CD4-positive, alpha-beta T cell treated with Interleukin-15 for 4 hours (primary cell): ENCODE results near the gene PAPPA.

Experiments used
- DNase-seq: peaks from one replicate; pipeline ENCODE4 v3.0.0-alpha.2; 2020; ENCODE audit warnings: low spot score

PAPPA gene

DNA sequence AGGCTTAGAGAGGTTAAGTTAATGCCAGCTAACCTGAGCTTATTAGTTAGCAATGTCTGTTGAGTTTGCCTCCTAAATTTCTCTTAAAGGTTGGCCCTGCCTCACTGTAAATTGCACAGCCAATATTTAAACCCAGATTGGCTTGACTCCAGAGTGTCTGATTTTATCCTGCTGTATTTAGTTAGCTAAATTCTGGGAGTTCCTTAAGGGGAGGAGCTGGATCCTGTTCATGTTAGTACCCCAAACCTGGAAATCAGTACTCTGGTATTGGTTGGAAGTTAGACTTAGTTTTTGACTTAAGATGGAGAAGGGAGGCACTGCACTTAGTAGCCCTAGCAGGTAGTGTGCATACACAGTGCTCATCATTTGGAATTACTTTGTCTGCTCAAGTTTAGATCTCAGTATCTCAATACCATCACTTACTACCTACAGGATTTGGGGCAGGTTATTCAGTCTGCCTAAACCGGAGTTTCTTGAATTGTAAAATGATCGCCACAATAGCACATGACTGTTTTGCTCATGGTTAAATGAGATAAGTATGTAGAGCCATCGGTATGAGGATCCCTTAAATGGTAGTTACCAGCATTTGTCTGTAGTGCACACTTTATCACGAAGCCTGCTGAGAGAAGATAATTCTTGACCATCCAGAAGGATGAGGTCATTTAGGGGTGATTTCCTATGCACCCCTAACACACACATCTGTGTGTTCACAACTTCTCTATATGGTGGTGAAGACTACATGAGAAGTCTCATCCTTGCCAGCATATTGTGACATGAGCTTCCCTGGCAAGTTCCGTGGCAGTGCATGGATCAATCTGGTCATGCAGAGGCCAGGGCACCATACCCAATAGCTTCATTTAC lies 268.8 kb downstream of the PAPPA start:
- no peak for DNase-seq

DNA sequence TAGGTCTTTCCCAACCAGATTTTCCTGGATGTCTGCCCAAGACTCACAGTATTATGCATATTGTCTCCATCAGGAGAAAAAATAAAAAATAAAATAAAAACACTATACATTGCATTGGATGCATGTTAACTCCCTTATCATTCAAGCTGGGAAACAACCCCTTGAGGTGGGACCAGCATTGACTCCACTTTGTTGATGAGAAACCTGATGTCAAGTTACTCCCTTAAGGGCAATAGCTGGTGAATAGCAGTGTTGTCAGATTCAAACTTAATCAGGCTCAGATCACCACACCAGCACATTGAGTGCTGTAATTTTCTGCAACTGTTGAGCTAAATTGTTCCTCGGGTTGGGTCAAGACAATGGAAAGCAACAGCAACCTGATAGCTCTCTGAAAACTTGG lies 269.6 kb downstream of the PAPPA start:
- DNase-seq = no peak

DNA sequence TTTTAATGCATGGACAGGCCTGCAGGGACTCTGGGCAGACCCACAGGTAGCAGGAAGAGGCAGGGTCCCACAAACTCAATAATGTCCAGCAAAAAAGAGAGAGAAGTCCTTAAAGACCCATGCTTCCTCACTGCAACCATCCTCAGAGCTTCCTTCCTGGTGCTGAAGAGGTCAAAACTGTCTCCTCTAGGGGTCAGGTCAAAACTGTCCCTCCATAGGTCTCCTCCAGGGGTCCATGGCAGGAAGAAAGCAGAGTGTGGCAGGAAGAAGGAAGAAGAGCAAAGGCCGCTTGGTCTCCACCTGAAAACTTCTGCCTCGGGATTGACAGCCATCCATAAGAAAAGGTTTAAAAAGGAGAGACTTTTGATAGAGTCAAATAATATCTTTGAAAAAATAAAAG lies 271.7 kb downstream of the PAPPA start:
- DNase-seq = no peak

DNA sequence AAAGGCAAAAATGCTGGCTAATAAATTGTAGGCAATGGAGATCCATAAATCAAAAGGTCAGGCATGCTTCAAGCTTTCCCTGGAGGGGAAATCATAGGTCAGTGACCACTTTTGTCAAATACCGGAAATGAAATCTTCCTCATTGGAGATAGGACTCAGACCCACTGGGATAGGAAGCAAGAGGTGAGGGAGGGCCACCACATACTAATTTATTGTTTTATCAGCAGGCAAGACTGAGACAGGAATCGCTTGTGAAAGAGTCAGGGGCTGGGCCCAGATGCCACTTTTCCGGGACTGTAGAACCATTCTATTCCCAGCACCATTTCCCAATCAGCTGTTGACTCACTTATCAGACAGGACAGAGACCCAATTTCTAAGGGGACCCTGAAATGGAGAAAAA lies 277.3 kb downstream of the PAPPA start:
- DNase-seq = no peak

DNA sequence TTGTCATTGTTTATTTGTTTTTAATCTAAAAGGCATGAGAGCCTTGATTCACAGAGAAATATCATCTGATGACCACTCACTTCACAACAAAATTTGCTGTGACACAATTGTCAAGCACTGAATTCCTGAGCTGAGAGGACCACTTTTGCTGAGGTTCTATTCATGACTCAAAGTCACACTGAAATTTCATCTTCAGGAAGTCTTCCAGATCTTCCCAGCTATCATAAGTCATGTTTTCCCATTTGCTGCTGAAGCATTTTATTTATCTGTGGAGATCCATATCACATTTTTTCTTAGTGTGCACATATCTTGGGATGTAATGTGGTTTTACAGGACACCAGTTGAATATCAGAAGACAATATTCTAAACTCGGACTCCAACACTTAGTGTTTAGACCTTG lies 278.5 kb downstream of the PAPPA start:
- DNase-seq = no peak

DNA sequence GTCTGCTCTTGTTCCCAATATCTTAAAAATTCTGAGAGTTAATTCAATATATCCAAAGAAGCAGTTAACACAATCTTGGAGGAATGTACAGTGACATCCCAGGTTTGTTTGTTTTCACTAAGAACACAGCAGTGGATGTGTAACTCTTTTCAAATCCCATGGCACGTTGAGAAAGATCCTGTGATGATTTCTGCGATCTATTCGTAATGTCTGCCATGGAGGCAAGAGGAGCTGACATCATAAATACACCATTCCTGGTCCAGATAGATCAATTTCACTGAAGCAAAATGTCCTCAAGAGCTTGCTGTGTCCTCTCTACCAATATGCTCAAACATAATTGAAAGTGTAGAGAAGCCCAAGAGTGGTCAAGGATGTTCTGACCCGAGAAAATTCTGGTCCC lies 280.7 kb downstream of the PAPPA start:
- DNase-seq = no peak

DNA sequence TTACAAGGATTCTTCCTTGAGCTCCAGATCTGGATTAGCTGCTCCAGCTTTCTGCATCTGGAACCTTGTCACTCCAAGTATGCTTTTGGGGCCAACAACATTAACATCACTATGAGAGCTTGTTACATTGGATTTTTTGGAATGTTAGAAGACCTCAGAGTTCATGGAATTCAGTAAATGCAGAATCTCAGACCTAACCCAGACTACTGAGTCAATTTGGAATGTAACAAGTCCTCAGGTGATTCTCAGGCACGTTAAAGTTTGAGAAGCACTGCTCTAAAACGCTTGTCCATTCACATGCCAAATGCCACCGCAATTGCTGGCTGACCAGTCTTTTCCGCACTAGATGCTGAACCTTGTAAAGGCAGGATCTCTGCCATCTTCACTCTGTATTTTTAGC lies 282.1 kb downstream of the PAPPA start:
- DNase-seq = no peak

DNA sequence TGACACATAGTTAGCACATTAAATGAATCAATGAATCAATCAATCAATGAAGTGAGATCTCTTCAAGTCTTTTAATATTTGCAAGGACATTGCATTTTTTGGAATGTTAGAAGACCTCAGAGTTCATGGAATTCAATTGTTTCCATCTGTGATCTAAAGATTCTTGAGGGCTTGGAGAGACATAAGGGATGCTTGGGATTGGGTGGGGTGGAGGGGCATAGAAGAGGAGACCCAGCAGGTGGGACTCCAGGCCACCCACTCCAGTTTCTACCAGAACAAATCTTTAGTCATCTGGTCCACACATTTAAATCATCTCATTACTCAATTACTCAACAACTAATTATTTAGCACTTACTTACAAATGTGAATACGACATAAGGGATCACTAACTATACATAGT lies 282.5 kb downstream of the PAPPA start:
- DNase-seq = no peak

DNA sequence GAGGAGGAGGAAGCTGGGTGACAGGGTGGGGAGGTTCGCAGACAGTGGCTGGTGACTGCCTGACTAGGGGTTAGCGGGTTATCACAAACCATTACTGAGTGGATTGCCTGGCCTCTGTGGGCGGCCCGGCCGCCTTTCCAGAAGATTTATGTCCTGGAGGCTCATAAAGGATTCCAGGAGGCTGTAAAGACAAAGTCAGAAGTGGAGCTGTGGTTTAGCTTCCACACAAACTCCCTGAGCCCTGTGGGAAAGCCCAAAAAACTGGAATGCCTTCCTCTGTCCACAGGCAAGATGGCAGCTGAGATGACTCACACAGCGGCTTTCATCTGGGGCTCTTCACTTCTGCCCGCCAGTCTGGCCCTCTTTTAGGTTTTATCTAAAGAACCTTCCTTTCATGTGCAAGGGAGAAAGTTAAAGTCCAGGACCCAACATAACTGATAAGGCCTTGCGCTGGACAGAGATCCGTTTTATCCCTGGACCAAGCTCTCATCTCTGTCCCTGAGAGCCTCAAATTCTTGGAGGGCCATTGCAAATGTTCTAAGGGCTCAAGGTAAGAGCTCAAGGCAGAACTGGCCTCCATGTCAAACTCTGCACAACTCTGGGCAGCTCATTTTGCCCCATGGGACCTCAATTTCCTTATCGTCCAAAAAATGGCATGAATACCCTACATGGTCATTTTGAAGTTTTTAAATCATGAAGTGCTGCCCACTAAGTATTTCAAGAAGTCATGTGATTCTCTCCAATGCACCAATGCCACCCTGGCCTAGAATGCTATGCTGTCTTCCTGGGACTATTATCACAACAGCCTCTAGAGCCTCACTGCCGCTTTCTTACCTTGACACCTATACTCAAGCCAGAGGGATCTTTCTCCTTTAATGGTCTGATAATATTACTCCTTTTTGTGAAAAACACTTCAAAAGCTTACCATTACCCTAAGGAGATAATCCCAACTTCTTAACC lies 284.1 kb downstream of the PAPPA start:
- no peak for DNase-seq

DNA sequence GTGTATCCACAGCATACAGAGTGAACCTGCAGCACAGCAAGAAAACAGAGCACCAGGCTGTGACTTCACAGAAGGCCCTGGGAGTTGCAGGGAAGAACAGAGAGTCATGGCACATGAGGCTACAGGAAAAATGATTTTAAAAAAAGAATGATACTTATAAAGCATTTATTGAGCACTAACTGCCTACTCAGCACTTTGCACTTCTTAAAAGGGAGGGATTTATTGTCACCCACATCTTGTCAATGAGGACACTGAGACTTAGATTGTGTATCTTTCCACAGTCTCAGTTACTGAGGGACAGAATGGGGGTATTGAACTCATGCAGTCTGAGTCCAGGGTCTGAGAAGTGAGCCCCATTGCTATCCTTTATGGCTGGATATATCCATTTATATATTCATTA lies 288.9 kb downstream of the PAPPA start:
- no peak for DNase-seq

DNA sequence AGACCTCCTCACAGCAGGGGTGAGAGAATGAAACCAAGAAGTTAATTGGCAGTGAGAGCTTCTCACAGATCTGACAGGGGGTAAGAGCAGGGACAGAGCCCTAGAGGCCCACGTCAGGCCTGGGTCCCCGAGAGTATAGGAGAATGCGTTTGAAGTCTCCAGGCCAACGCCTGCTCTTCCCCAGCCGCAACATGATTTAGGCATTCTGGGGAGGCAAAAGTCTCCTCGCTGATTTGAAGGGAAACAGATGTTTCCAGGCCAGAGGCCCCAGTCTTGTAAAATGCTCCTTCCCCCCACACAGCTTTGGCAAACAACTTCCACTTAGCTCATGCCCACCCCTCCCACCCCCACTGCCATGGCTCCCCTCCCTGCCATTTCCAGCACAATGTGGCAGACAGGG lies 294.3 kb downstream of the PAPPA start:
- no peak for DNase-seq

DNA sequence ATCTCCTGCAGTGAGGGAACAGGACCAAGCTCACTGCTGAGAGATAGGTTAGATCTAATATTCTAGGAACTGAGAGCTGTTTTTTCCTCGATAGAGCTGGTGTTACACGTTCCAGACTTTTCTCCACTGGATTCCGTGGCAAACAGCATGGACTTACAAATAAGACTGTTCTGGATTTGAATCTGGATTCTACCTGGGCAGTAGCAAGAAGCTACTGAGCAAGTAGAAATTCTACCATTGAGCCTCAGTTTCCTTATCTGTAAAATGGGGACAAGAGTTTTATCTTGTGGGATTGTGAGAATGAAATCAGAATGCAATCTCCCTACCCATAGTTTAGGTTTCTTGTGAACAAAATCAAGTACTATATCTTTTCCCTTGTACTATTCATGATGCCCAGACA lies 294.8 kb downstream of the PAPPA start:
- DNase-seq = no peak

DNA sequence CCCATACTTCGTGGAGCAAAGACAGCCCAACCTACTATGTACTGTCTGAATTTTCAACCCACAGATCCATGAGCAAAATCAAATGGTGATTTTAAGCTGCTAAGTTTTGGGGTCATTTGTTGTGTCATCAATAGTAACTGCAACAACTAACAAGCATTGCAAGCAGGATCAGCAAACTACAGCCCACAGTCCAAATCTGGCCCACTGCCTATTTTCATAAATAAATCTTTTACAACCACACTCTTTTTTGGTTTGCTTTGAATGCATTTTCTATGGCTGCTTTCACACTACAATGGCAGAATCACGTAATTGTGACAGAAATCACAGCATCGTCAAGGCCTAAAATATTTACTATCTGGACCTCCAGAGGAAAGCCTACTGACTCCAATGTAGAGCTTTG lies 296.4 kb downstream of the PAPPA start:
- DNase-seq = no peak

DNA sequence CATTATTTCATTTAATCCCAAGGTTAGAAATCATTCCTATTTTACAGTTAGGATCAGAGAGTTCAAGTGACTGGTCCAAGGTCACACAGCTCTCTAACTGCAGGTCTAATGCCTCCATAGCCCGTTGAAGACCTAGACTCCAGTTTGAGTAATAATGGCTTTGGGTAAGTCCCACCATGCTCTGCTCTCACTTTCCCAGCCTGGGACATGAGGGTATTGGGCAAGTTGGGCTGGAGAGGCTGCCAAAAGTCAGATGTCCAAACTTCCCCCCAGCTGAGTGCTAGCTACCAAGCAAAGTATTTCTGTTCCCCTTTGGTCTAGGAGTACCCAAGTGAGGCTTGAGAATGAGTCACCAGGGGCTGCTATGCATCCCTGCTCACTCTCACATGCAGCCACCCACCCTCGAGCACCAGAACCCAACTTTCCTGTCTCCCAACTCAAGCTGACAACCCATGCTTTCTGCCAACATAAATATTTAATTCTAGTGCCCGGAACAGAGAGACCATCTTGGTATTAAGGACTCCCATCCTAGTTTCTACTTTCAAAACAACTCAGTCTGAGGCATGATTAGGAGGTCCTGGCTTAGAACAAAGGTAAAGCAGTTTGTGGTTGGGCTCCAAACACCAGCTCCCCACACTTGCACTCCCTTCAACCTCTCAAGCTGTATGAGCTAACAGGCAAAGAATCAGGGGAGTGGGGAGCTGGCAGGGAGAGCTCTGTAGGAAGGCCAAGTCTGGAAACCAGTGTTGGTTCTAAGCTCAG lies 297.0 kb downstream of the PAPPA start:
- DNase-seq = no peak

DNA sequence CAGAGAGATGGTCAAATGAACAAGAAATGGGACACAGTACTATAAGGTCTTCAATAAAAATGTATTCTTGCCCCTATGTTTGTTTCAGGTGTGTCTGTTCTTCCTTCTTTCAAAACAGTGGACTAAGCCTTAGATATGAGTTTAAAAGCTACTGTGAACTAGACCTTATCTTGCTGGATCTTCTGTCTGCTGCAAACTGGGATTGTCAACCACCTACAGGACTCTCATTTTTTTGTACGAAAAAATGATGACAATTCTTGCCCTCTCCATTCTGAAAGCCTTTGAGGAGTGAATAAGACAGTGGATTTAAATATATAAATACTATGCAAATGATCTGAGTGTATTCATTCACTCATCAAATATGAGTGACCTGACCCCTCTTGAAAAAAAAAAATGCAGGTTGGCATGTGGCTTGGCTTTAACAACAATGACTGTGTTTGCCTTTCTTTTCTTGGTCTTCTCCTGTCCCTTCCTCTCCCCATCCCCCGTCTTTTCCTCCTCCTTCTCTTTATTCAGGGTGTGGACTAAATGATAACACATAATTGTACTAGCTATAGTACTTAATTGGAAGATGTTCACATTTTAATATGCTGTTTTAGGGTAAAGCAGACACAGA lies 298.0 kb downstream of the PAPPA start:
- DNase-seq = no peak
